OCI-LY7 (cell line): ENCODE data around the gene TMCC1.
"Not testable (repeated sequence)": the region's sequence is repeated elsewhere in the genome, so short reads cannot be mapped to it uniquely, and the experiment has no call there.

Source experiments
- EZH2phosphoT487 ChIP-seq: fragments of 200-600 bp; sonication (generic); IDR thresholded peaks from 2 replicates; pipeline ENCODE4 v1.6.1; 2018; ENCODE audit warnings: low read depth, borderline replicate concordance, mild to moderate bottlenecking, mixed run types, antibody characterized with exemption, low read length, moderate library complexity, mixed read lengths
- TF ChIP-seq, protein P1 (sequence below): fragments of 200-600 bp; sonication (generic); conservative IDR thresholded peaks from 2 replicates; pipeline ENCODE4 v1.5.1; 2014; ENCODE audit warnings: mild to moderate bottlenecking, antibody characterized with exemption, low read length, moderate library complexity, mixed read lengths

DNA sequence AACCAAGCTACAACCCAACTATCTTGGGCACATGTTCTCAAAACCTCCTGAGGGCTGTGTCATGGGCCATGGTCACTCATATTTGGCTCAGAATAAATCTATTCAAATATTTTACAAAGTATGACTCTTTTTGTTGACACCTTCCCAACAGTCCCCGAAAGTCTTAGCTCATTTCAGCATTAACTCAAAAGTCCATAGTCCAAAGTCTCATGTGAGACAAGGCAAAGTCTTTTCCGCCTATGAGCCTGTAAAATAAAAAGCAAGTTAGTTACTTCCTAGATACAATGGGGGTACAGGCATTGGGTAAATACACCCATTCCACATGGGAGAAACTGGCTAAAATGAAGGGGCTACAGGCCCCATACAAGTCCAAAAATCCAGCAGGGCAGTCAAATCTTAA, 197.1 kb downstream of the TMCC1 start:
- TF ChIP-seq, protein P1, sequence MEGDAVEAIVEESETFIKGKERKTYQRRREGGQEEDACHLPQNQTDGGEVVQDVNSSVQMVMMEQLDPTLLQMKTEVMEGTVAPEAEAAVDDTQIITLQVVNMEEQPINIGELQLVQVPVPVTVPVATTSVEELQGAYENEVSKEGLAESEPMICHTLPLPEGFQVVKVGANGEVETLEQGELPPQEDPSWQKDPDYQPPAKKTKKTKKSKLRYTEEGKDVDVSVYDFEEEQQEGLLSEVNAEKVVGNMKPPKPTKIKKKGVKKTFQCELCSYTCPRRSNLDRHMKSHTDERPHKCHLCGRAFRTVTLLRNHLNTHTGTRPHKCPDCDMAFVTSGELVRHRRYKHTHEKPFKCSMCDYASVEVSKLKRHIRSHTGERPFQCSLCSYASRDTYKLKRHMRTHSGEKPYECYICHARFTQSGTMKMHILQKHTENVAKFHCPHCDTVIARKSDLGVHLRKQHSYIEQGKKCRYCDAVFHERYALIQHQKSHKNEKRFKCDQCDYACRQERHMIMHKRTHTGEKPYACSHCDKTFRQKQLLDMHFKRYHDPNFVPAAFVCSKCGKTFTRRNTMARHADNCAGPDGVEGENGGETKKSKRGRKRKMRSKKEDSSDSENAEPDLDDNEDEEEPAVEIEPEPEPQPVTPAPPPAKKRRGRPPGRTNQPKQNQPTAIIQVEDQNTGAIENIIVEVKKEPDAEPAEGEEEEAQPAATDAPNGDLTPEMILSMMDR = not testable (repeated sequence)
- TF ChIP-seq EZH2phosphoT487 = not testable (repeated sequence)
